Mammary epithelial cell (primary cell): ENCODE results near the gene PBRM1.

ENCODE experiments used
- EZH2 ChIP-seq: IDR thresholded peaks from 2 replicates; pipeline ENCODE4 v1.6.1; 2012; ENCODE audit warnings: low read length, inconsistent platforms, borderline replicate concordance
- TF ChIP-seq, protein P1 (sequence below), 2 donors: IDR thresholded peaks in 1 of 2; conservative IDR thresholded peaks in 1 of 2; 2 replicates each; pipeline ENCODE4 v1.5.1; 2011 to 2012; ENCODE audit warnings: inconsistent platforms in 2 of 2, low read length in 2 of 2, mild to moderate bottlenecking in 2 of 2, control low read depth in 1 of 2, low read depth in 1 of 2; ENCODE audit not compliant: insufficient read depth in 1 of 2; ENCODE audit errors: extremely low read depth in 1 of 2

DNA sequence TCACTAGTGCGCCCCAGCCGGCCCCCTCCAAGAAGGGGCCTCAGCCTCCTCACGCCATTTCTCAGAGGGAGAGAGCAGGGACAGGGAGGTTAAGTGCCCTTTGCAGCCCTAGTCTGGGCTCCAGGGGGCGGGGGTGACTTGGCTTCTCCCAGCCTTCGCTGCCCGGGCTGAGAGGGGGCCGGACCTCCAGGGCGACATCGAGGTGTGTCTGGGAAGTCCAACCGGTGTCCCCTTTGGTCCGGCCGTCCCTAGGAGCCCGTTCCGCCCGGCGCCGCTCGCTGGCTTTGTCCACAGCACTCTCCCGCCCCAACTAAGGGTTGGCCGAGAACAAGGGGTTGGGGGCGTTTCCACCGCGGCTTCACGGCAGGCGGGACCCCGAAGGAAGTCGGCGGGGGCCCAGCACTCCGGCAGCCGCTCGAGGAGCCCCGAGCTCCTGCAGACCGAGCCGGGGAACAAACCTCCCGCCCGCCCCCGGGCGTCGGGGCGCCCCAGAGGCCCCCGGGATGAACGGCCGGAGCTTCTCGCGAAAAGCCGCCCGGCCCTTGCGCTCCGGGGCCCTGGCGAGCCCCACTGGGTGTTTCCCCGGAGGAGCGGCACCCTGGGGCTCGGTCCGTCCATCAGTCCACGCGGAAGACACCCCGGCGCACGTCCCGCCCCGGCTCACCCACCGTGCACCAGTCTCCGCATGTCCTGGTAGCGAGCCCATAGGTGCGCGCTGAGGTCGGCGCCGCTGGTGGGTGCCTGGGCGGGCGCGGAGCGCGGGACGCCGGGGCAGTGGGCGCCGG lies 152.7 kb downstream of the PBRM1 start:
- TF ChIP-seq, protein P1, sequence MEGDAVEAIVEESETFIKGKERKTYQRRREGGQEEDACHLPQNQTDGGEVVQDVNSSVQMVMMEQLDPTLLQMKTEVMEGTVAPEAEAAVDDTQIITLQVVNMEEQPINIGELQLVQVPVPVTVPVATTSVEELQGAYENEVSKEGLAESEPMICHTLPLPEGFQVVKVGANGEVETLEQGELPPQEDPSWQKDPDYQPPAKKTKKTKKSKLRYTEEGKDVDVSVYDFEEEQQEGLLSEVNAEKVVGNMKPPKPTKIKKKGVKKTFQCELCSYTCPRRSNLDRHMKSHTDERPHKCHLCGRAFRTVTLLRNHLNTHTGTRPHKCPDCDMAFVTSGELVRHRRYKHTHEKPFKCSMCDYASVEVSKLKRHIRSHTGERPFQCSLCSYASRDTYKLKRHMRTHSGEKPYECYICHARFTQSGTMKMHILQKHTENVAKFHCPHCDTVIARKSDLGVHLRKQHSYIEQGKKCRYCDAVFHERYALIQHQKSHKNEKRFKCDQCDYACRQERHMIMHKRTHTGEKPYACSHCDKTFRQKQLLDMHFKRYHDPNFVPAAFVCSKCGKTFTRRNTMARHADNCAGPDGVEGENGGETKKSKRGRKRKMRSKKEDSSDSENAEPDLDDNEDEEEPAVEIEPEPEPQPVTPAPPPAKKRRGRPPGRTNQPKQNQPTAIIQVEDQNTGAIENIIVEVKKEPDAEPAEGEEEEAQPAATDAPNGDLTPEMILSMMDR (conservative IDR thresholded peaks at IDR 0.05 in 1 of 2, IDR thresholded peaks at IDR 0.05 in 1 of 2; ENCODE audit: extremely low read depth in 1 of 2, insufficient read depth in 1 of 2, low read depth in 1 of 2, low read length in 2 of 2), result no peak
- no peak for TF ChIP-seq EZH2
